Measurements from ENCODE around the gene TTC21A. TPM values are rescaled to one million over a fixed set of nuclear protein-coding genes. Genes with fewer than 3 reads are reported as not detected.
A peak's percentile ranks its signal among the peaks of the same experiment; 100 is the strongest.

Gene TTC21A
- total RNA-seq, 2 experiments from 2014 or later, result 0.69 to 0.79 TPM

DNA sequence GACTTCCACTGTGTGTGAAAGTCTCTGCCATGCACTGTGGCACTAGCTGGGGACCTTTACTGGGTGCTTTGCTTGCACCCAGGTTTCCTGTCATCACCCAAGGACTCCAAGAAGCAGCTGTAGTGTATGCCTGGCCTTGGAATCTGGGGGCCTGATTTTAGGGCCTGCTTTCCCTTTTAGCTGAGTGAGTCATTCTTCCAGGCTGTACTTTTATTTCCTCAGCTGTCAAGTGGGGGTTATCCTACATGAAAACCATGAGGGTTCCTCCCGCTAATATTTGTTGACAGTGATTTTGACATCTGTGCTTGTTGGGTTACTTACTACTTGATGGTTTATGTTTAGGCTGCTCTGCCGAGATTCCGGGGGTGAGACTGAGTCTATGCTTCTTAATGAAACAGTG is 18.6 kb upstream of the TTC21A start:
- Mint-ChIP-seq H3K36me3 (ENCODE audit: low read depth) (peaks cover 15% of the 10 kb centered on the region), H3K4me1 (ENCODE audit: low read depth) (peaks cover 2% of the 10 kb centered on the region), H3K27me3 (no peaks in the 10 kb centered on the region), H3K4me3 (no peak overlapping the region), H3K9me3 (no peaks in the 10 kb centered on the region), H3K27ac (no peak overlapping the region)
- no peak for TF ChIP-seq CTCF (IDR thresholded peaks at IDR 0.05)
- ChIA-PET POLR2A (interaction anchor here (0.8 to 1.0 kb wide), 3 partner anchors 17 to 200 kb away, joined by 3 to 4 read pairs (median 4); partner anchors contain the start of genes GORASP1 and TTC21A), CTCF (no interaction called here)
- ATAC-seq (no peak), DNase-seq (no peak)
- intact Hi-C loops (cut with micrococcal nuclease), result no loop called here

GRCh38 chr3:39090922-39091321 is 16.6 kb upstream of the TTC21A start:
- DNase-seq (peak; percentile 36), ATAC-seq (peak; percentile 85)
- intact Hi-C loops (cut with micrococcal nuclease), result no loop called here
- Mint-ChIP-seq H3K36me3 (ENCODE audit: low read depth) (peaks cover 14% of the 10 kb centered on the region), H3K4me1 (ENCODE audit: low read depth) (peaks cover 2% of the 10 kb centered on the region), H3K9me3 (no peaks in the 10 kb centered on the region), H3K4me3 (no peak overlapping the region), H3K27ac (peak overlapping the region; percentile 4), H3K27me3 (no peaks in the 10 kb centered on the region)
- ChIA-PET POLR2A (no interaction called here), CTCF (interaction anchor here (4.1 kb wide), 1 partner anchor 197 kb away, joined by 16 read pairs; no protein-coding TSS in a partner anchor)
- no peak for TF ChIP-seq CTCF (IDR thresholded peaks at IDR 0.05)

GRCh38 chr3:39094851-39095677 is 12.4 kb upstream of the TTC21A start:
- no peaks in the 10 kb centered on the region for H3K27me3 Mint-ChIP-seq
- CTCF ChIA-PET, result interaction anchor here (0.9 to 4.1 kb wide), 3 partner anchors 14 to 194 kb away, joined by 3 to 16 read pairs (median 5); no protein-coding TSS in a partner anchor
- H3K9me3 Mint-ChIP-seq, result no peaks in the 10 kb centered on the region
- TF ChIP-seq CTCF (IDR thresholded peaks at IDR 0.05), result no peak
- H3K4me3 Mint-ChIP-seq, result no peak overlapping the region
- H3K4me1 Mint-ChIP-seq (ENCODE audit: low read depth), result peaks cover 2% of the 10 kb centered on the region
- peak overlapping the region; percentile 34 for H3K27ac Mint-ChIP-seq
- POLR2A ChIA-PET, result no interaction called here
- ATAC-seq (no peak), DNase-seq (no peak)
- peaks cover 12% of the 10 kb centered on the region for H3K36me3 Mint-ChIP-seq (ENCODE audit: low read depth)
- intact Hi-C loops (cut with micrococcal nuclease), result no loop called here

DNA sequence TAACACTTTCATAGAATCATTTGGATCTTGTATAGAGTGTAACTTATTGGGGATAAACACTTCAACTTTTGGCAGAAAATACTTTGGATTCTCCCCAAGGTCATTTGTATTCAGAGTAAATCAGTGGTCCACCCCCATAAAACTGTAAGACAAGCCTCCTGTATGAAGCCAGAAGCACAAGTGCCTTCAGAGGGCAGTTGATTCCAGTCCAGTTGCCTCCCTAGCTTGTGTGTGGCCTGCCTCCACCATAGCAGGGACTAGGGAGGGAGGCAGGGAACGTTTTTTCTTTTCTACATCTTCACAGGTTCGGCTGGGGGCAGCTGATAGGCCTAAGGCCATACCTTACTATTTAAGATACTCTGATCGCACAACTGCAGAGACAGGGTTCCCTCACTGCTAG is 11.7 kb upstream of the TTC21A start:
- Mint-ChIP-seq H3K4me1 (ENCODE audit: low read depth) (peaks cover 2% of the 10 kb centered on the region), H3K9me3 (no peaks in the 10 kb centered on the region), H3K4me3 (no peak overlapping the region), H3K27ac (peak overlapping the region; percentile 34), H3K27me3 (no peaks in the 10 kb centered on the region), H3K36me3 (ENCODE audit: low read depth) (peaks cover 12% of the 10 kb centered on the region)
- ATAC-seq (no peak), DNase-seq (no peak)
- TF ChIP-seq CTCF (IDR thresholded peaks at IDR 0.05), result no peak
- ChIA-PET POLR2A (no interaction called here), CTCF (interaction anchor here (1.6 kb wide), 1 partner anchor 193 kb away, joined by 5 read pairs; no protein-coding TSS in a partner anchor)
- intact Hi-C loops (cut with micrococcal nuclease), result no loop called here

DNA sequence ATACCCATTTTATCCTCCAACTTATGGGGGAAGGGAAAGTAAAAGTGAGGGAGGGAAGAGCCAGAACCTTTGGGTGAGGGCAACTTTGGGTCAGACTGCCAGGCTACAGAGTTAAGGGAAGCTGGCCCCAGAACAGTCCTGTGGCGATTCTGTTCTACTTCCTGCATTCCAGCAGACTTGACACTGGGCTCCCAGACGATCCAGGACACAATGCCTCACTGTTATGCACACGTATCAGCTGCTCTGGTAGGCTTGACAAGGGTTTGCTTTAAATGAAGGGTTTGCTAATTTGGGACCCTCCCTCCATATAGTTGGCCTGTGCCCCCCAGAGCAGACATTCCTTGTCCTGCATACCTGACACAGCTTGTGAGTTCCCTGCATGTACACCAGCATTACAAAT is 10.7 kb upstream of the TTC21A start:
- Mint-ChIP-seq H3K36me3 (ENCODE audit: low read depth) (peaks cover 12% of the 10 kb centered on the region), H3K4me3 (no peak overlapping the region), H3K27ac (no peak overlapping the region), H3K4me1 (ENCODE audit: low read depth) (no peaks in the 10 kb centered on the region), H3K9me3 (no peaks in the 10 kb centered on the region), H3K27me3 (no peaks in the 10 kb centered on the region)
- no peak for ATAC-seq
- ChIA-PET POLR2A (interaction anchor here (0.6 kb wide), 1 partner anchor 20 kb away, joined by 3 read pairs; no protein-coding TSS in a partner anchor), CTCF (interaction anchor here (1.1 to 1.6 kb wide), 2 partner anchors 10 to 192 kb away, joined by 3 to 5 read pairs; no protein-coding TSS in a partner anchor)
- TF ChIP-seq CTCF (IDR thresholded peaks at IDR 0.05), result no peak
- DNase-seq, result no peak
- intact Hi-C loops (cut with micrococcal nuclease), result no loop called here

All from activated CD8-positive, alpha-beta T cell treated with anti-CD3 and anti-CD28 coated beads for 36 hours (primary cell).